ENCODE data around the gene ACAD11.

DNA sequence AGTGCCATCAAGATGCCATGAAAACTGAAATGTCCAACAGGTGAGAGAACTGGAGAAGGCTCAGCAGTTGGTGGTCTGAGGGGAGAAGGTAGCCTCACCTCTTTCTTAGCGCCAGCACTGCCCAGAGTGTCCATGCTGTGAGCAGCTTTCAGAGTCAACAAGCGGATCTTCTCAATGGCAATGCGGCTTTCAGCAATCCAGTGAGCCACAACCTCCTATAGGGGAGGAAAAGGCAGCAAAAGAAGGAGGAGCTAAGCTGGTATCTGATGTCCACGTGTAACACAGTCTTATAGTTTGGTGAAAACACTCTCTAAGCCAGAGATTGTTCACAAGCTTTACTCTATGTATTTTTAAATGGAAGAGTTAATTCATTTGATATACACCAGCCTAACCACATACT, 98.6 kb downstream of the ACAD11 start:
- no peak for TF ChIP-seq GATA3 (IDR thresholded peaks at IDR 0.05; ENCODE audit: low read depth, low read length)
- no peak for TF ChIP-seq GATA2 (IDR thresholded peaks at IDR 0.05; ENCODE audit: low read depth, low read length)

Measured in SH-SY5Y (cell line).